Parietal lobe (tissue), 1 donor: Measurements from ENCODE around the gene RFTN1. TPM values are rescaled to one million over a fixed set of nuclear protein-coding genes. Genes with fewer than 3 reads are reported as not detected.

ENCODE experiments used
- total RNA-seq: library from RNA; depleted of rRNA; stranded (reverse); fragments of >200 nt; gene quantifications from one replicate; pipeline ENCODE4 v1.2.3, GENCODE V29; 2014

The RFTN1 gene
- 7.5 TPM for total RNA-seq

DNA sequence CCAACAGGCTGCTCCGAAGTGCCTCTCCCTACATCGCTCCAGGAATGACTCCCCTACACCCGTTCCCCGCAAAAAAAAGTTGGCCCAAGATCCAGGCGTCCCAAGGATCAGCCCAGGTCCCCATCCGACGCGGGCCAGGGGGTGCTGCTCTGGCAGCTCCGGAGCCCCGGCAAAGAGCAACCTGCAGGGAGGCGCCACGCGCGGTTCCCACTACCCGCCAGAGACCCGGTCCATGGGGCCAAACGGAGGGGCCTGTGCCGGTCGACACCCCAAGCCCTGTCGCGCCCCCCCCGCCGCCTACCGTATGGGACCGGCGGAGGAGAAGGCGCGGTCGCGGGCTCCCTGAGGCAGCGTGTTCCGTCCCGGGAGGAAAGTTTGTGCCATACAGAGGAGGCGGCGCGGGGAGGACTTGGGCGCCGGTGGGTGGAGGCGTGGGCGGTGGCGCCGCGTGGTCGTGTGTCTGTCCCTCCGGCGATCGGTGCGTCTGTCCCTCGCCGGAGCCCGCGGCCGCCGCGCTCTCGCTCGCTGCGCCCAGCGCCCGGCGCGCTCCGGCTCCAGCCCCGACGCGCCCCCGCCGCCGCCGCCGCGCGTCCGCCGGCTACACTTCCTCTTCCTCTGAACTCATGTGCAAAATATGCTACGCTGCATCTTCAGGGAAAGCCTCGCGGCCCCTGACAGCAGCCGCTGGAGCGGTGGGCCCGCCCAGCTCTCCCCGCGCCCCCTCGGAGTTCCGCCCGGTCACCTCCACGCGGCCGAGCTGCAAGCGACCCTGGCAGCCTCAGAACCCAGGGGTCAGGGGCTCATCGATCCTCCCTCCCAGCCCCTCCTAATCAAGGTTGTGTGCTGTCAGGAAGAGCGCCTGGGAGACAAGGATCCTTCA is at the start of gene RFTN1:
Gene RFTN1, minus strand, starts transcription at position 559 of the 880 bp plus-strand sequence. CDS start 19,830 bp downstream, outside the sequence.

Other genes with a start within 250 kb of the RFTN1 start
- gene DPH3, start 248.8 kb downstream of the RFTN1 start, total RNA-seq, result 16.6 TPM
- gene OXNAD1, start 248.5 kb downstream of the RFTN1 start, total RNA-seq, result 25.4 TPM
- not detected for gene DAZL, start 91.7 kb upstream of the RFTN1 start, total RNA-seq